ENCODE measurements around the gene MMAB.
A peak's percentile ranks its signal among the peaks of the same experiment; 100 is the strongest.

MMAB gene

DNA sequence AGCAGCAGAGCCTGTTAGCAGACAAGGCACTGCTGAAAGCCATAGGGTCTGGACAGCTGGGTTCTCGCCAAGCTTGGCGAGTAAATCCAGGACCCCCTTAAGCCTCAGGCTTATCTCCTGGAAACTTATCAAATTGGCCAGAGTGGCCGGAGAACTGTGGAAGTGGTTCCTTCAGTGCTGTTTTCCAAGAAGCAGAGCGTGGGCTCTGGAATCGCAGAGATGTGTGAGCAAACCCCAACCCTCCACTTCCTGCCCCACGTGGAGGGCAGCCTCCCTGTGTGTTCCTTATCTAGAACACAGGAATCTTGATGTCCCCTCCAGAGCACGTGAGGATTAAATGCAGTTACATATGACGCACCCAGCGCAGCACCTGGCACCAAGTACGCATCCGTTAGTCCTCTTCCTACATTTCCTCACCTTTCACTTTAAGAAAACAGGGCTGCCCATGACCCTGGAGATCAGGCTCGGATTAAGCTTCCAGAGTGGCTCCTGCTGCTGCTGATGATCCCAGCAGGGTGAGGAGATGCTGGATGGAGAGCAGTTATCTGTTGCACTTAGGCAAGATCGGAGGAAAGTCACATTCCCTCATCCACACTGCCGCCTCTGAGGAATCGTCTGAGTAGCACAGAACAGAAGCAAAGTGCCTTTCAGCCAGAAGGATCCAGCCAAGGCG, 35.0 kb downstream of the MMAB start:
- DNase-seq (ENCODE audit: low spot score): no peak

DNA sequence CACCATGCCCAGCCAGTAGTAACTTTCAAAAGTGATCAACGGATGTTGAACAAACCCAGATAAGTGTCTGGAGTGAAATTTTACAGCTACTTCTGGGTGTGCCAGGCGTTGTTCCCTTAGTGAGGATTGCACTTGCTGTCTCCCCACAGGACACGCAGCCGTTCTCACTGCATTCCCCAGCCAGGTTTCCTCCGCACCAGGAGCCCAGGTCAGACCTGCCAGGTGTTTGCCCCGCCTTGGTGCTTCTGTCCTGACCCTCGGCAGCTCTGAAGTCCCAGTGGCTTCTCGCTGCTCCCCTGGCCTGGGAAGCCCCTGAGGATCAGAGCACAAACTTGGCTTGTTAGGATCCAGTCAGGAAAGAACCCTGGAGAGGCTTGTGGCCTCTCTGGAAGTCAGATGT, 36.2 kb downstream of the MMAB start:
- no peak for DNase-seq (ENCODE audit: low spot score)

DNA sequence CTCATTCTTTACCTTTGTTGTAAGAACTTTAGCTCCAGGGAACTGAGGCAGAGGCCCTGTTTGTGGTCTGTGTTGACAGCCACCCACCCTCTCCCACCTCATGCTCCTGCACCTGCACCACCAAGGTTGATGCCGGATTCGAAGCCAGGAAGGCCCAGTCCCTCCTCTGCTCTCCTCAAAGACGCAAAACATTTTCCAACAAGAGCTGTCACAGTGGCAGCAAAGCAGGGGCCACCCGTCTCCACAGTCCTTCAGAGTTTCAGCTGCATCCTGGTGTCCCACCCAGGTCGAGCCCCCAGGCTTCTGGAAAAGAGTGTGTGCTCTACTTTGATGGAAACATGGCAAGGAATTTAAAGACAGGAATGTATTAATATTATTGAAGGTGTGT, 37.4 kb downstream of the MMAB start:
- DNase-seq (ENCODE audit: low spot score): no peak

DNA sequence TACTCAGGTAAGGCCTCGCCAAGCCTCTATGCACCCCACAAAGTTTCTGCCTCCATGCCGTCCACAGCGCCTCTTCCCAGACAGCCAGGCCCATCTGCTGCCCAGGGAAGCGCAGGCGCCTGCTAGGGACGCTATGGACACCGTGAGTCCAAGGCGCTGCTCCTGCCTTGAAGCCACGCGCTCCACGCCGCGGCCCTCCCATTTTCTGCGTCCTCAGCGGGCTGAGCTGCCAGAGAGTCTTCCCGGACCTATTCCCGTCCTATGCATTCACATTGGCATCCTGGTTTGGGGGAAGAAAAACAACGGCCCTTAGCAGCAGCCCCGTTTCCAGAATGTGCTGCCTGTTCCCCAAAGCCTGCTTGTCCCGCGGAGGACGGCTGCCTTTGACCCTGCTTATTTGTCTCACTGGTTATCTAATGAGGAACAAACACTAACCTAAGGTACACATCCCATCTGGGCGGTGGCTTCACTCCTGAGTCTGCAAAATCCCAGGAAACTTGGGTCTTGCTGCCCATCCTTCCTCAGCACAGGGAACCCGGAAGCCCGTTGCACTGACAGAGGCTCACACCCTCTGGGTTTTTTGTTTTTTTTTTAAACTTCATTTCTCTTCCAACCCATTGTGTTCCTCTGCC, 38.0 kb downstream of the MMAB start:
- no peak for DNase-seq (ENCODE audit: low spot score)

DNA sequence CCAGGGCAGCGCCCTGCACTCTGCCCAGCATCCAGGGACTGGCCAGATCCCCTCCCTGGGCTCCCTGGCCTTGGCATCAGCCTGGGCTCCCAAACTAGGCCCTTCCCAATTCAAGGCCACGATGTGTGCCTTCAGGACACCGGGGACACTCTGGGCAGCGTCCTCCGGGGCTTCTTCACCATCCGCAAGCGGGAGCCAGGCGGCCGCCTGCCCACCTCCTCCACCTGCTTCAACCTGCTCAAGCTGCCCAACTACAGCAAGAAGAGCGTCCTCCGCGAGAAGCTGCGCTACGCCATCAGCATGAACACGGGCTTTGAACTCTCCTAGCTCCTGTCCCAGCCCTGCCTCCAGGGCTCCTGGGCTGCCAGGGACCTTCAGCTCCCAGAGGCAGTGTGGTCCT, 38.8 kb downstream of the MMAB start:
- no peak for DNase-seq (ENCODE audit: low spot score)

DNA sequence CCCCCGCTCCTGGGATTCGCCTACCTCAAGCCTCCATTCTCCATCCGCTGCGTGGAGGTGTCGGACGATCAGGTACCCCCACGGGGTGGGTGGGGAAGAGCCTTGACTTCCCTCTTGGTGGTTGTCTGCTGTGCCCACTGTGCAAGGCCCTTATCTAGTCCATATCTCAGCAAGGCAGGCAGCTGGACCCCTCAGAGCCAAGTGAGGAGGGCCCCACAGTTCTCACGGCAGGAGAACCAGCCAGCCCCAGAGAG, 39.9 kb downstream of the MMAB start:
- no peak for DNase-seq (ENCODE audit: low spot score)

DNA sequence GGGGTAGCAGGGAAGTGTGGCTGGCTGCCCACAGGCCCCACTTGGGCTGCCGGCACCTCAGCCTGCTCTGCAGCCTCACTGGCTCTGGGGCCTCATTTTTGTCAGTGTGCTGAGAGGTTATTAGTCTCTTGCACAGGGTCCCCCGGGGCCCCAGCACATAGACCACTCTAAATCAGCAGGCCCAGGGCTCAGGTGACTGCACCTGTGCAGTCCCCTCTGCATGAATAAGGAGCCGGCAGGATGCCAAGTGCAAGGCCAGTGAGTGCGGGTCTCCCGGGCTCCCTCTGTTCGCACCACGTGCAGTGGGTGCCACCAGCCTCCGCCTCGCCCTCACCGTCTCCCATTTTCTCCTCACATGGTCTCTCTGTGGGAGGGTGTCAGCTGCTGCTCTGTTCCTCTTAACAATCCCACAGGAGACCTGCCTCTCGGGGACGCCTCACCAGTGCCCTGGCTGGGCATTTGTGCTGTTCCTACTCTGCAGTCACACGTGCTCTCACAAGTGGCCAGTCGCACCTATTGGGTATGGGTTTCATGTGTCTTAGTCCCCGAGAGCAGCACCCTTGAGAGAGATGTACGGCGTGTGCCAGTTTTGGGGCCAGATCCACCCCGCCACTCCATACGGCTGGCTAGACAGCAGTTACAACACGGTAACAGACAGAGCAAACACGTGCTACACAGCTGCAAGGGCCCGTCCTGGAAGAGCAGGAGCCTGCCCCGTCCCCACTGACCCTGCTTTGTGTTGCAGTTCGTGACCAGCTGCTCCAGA, 40.4 kb downstream of the MMAB start:
- DNase-seq (ENCODE audit: low spot score): no peak

DNA sequence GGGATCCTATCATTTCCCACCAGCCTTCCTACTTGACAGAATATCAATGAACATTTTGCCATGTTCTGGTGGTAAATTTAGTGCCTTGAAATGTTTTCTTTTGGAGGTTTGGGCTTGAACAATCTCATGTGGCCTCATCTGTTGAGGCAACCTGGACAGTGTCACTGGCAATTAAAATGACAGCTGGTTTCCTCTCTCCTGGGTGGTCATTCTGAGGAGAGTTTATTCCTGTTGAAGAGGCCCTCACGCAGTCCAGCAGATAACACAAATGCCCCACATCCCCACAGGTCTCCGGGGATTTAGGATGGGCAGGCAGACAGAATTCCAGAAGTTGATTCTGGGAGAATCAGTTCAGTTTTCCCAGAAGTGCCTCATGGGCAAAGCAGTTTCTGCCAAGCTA, 41.9 kb downstream of the MMAB start:
- DNase-seq (ENCODE audit: low spot score): no peak

DNA sequence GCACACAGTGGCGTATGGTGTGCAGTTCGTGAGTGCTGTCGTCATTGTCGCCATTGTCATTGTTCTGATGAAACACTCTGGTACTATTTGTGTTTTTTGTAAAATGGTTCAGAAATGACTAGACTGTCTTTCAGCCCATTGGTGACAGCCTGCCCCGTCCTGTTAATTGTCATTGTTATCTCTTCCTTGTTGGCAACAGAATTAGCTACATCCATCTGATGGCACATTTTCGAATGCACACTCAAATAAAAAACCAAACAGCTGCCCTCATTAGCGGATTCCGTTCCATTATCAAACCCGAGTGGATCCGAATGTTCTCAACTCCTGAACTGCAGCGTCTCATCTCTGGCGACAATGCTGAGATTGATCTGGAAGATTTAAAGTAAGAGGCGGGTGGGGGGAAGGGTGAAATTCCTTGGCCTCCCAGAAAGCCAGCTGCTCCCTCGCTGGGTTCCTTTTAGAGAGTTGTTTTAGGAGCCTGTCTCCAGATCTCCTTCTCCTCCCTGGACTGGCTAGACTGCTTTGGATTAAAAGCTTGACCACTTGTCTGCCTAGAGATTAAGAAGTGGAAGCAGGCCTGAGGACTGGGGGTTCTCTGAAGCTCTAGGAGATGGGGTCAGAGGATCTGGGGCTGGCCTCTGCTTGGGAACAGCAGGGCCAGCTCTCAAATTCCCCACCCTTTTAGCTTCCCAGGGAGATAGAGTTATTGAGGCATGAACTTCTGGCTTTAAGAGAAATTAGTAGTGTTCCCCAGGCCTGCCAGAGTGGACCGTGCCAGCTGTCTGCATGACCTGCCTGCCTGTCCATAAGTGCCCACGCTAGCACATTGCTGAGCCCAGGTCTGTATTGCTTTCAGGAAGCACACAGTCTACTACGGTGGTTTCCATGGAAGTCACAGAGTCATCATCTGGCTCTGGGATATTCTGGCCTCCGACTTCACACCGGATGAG, 43.3 kb downstream of the MMAB start:
- no peak for DNase-seq (ENCODE audit: low spot score)

DNA sequence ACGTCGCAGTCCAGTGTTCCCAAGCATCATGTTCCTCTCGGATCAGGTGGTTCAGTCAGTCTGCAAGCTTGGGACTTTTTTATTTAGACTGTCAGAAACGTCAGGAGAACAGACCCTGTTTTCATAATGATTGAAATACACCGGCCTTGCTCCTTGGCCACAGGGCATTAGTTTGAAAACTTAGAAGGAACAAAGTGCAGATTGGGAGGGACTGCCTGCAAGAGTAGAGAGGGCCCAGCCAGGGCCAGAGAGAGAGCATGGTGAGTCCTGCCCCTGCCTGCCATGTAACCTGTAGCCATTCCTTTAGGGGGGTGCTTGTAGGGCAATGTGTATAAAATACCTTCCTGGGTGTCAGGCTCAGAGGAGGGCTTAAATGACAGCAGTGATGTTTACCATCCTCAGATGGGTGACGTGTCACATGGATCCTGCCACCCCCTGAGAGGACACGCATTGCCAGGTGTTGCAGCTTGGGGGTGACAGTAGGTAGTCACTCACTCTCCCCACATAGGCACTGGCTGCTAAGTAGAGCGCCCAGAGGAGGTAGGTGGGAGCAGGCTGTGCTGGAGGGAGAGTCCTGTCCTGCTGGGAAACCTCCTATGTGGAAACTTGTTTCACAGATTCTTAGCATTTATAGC, 45.7 kb downstream of the MMAB start:
- no peak for DNase-seq (ENCODE audit: low spot score)

DNA sequence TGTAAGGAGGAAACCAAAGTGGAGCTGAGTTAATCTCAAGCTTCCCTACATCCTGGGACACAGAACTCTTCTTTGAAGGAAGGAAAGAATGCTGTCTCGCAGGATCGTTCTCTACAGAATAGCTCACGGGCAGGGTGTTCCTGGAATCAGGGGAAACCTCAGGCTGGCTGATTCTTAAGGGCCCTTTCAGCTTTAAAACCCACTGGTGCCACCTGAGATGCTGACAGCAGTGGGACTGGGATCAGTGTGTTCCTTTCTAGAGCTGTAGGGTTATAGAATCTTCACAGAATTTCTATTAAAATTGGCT, 48.1 kb downstream of the MMAB start:
- no peak for DNase-seq (ENCODE audit: low spot score)

DNA sequence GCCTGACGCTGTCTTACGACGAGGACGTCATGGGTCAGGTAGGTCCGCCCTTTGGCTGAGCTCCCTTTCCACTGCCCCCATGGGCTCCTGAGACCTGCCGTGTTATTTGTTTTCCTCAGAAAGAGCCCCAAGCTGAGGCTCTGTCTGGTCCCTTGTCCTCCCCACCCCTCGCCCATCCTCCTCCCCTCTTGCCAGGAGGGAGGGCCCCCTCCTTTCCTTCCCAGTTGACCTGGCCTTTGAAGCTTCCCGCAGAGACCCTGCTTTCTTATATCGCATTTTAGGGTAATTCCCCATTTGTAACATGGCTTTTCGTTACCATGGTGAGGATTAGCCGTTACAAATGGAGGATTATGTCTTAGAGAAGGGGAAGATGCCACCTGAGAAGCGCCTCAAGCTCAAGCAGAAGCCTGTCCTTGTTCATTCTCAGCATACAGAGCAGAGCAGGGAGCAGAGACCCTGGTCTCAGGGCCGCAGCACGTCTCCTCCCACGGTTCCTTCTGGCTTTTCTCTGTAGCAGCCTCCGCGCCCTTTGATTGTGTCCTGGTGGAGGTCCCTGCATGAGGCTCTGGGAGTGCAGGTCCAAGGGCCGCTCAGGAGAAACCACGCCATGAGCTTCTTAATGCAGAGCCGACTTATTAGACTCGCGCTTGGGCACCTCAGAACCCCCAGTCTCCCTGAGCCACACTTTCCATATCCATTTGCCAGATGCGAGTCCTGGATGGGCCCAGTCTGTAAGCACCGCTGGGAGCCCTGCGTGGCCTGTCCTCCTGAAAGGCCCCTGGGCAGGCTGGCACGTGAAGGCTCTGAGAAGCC, 48.6 kb downstream of the MMAB start:
- no peak for DNase-seq (ENCODE audit: low spot score)

DNA sequence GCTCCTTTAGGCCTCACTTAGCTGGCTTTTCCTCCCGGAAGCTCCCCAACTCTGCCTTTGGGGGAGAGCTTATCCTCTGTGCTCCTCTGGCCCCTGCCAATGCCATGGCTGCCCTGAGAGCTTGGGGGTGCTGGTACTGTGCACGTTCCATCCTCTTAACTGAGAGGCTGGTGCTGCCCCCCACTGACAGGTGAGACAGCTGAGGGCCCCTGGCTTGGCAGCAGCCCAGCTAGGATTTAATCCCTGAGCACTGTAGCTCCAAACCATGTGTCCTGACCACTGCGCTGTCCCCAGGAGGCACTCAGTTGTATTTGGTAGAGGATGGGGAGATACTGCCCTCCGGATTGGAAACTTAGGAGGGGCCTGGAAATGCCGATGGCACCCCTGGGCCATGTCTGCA, 49.8 kb downstream of the MMAB start:
- DNase-seq (ENCODE audit: low spot score): no peak

DNA sequence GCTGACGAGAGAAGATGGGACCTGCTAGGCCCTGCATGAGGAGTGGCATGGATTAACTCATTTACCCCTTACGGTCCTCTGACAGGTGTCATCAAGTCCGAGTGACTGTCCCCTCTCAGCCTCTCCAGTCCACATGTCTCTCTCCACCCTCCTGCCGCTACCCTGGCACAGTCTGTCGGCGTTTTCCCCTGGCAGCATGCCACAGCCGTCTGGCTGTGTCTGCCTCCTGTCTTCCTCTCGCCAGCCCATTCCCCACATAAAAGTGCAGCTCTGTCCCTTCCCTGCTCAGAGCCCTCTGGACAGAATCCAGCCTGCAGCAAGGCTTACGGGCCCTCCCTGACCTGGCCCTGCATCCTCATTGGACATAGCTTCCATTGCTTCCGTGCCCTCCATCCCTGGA, 50.2 kb downstream of the MMAB start:
- no peak for DNase-seq (ENCODE audit: low spot score)

DNA sequence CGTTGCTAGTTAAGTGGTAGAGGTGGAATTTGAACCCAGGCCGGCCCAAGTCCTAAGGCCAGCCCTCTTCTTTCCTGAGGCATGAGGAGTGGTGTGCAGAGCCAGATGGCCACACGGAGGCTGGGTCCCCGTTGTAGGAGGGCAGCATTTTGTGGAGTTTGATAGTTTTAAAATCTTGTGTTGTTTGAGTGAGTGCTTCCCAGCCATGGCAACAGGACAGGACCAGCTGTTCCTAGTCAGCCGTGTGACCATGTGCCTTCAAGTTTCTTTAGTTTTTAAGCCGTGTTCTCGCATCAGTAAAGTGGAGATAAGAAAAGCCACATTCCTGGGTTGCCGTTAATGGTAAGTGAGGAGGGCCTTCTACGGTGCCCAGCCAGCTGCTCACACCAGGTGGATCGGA, 51.5 kb downstream of the MMAB start:
- no peak for DNase-seq (ENCODE audit: low spot score)

DNA sequence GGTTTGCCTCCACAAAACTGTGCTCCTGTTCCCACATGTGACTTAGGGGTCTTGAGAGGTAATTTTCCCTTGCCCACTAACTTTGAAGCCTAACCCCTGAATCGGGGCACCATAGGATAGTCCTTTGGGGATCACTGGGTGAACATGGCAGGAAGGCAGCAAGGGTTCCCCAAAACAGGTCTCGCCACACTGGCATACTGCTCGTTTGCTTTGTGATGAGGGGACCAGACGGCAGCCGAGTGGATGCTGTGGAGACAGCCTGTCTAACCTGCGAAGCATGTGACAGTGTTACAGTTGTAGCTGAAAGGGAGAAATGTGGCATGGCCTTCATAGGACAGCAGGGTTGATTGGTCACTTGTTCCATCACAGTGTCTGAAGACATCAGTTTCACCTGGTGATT, 53.5 kb downstream of the MMAB start:
- DNase-seq (ENCODE audit: low spot score): no peak

DNA sequence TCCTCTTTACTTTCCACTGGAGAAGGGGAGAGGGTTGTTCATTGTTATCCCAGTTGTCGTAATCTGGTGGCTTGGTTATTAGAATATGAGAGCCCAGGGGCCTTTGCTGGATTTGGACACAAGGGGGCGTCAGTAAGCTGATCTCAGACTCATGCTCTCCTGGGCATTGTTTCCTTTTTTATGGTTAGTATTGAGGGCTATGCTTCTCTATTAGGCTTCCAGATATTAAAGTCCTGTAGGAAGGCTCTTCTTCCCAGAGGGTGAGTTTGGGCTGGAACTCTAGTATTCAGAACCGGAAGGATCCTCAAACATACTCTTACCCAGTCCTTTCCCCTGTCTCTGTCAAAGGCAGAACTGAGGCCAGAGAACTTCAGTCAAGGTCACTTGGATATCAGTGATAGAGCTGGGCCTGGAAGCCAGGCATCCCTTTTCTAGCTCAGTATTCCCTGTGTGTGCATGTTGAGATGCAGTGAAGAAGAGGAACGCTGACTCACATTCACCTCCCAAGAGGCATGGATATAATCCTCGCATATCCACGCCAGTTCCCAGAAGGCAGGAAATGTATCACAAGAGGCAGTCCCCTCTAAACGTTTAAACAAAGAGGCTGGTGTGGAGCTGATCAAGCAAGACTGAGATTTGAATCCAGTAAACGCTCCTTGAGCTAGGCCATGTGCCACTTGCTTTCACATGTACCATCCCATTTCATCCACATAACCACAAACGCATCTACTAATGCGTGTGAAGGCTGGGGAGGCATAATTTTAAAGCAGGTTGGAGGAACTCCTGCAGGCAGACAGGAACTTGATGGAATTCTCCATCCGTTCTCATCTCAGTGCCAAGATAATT, 54.3 kb downstream of the MMAB start:
- DNase-seq (ENCODE audit: low spot score): peak; percentile 59

DNA sequence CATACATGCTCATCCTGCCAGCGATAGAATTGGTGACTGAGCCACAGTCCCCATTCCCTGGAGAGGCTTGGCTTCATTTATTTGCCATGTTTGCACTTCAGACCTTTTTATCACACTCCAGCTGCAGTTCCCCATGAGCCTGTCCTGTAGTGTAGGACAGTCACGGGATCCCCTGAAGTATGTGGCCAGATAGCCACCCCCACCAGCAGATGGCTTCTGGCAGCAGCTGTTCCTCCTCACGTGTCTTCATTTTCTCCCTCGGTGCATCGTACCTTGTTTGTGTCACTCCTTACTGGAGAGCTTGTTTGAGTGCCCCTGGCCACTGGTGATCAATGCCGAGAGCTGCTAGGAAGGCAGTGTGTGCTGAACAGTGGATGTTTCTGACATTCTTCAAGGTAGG, 55.7 kb downstream of the MMAB start:
- DNase-seq (ENCODE audit: low spot score): no peak

DNA sequence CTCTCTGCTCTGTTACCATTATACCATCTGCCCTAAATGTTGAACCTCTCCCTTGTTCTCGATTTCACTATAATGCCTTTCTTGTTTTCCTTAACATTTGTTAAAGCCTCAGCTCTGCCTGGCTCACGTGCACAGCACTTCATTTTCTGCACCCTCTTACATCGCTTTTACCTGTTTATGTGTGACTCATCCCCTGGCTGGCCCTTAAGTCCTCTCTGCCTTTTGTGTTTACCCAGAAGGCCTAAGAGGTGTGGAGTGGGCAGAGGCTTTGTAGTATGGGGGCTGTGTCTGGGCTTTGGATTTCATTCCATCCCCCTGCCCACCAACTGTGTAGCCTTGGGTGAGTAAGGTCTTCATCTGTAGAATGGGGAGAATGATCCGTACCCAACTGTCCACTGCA, 59.3 kb downstream of the MMAB start:
- no peak for DNase-seq (ENCODE audit: low spot score)

DNA sequence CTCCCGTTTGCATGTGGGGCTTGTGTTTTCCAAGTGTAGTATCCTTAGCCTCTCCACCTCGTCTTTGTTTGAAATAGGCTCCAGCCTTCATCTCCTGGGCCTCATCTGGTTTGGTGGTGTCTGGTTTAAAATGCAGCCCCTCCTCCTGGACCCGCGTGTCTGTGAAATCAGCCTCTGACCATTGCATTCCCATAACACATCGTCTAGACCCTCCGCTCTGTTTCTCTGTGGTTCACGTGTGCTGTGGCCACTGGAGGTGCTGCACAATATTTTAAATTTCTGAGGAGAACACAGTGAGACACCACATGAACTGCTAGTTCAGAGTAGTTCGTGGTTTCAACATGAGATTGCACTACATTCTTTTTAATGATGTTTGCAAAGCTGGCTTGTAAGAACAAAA, 60.3 kb downstream of the MMAB start:
- no peak for DNase-seq (ENCODE audit: low spot score)

DNA sequence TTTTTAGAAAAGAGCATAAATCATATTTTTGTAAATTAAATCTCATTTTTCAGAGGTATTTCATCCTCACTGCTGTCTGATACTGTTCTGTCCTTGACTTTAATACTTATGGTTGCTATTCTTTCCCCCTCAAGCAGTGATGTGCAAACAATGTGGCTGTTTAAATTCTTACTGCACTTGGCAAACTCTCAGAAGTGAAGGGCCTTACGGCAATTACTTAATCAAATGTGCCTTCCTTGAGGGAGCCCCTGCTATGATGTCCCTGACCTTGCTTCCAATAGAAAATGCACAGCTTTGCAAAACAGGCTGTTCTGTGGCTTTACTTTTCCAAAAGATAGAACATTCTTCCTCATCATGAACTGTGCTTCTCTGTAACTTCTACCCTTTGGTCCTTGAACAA, 60.7 kb downstream of the MMAB start:
- no peak for DNase-seq (ENCODE audit: low spot score)
